Ishikawa (cell line): Measurements from ENCODE around the gene MED13L.

Experiments used
- EP300 ChIP-seq: IDR thresholded peaks from 2 replicates; pipeline ENCODE4 v1.6.1; 2012; ENCODE audit warnings: borderline replicate concordance
- FOXM1 ChIP-seq: IDR thresholded peaks from 2 replicates; pipeline ENCODE4 v1.6.1; 2012; ENCODE audit warnings: low read depth, borderline replicate concordance
- NFIC ChIP-seq: IDR thresholded peaks from 2 replicates; pipeline ENCODE4 v1.6.1; 2012
- RAD21 ChIP-seq: IDR thresholded peaks from 2 replicates; pipeline ENCODE4 v1.6.1; 2012; ENCODE audit warnings: low read depth
- TAF1 ChIP-seq: IDR thresholded peaks from 2 replicates; pipeline ENCODE4 v1.6.1; 2012; ENCODE audit warnings: low read depth, mild to moderate bottlenecking
- YY1 ChIP-seq: IDR thresholded peaks from 2 replicates; pipeline ENCODE4 v1.6.1; 2012; ENCODE audit warnings: low read depth
- ZBTB7A ChIP-seq: IDR thresholded peaks from 2 replicates; pipeline ENCODE4 v1.6.1; 2012; ENCODE audit warnings: low read depth
- TF ChIP-seq, protein P1 (sequence below): IDR thresholded peaks from 2 replicates; pipeline ENCODE4 v1.6.1; 2012
- TF ChIP-seq, protein P2 (sequence below): IDR thresholded peaks from 2 replicates; pipeline ENCODE4 v1.6.1; 2012
- TF ChIP-seq, protein P3 (sequence below): IDR thresholded peaks from 2 replicates; pipeline ENCODE4 v1.6.1; 2012; ENCODE audit warnings: low read depth, mild to moderate bottlenecking

DNA sequence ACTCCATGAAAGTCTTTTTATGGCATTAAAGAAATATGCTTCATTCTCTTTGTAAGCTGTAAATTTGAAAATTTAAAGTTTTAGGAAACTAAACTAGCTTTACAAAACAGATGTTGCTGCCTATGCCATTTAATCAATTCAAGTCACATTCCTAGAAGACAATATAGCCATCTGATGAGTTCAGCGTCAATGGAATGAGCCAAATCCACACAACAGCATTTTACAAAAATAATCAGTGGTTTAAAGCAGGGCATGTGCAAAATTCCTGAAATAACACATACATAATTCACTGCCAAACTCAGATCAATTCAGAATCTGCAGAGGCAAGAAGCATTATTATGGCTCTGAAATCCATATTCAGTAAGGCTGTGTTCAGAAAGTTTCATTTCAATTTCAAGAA is 75.6 kb downstream of the MED13L start:
- TF ChIP-seq, protein P1, sequence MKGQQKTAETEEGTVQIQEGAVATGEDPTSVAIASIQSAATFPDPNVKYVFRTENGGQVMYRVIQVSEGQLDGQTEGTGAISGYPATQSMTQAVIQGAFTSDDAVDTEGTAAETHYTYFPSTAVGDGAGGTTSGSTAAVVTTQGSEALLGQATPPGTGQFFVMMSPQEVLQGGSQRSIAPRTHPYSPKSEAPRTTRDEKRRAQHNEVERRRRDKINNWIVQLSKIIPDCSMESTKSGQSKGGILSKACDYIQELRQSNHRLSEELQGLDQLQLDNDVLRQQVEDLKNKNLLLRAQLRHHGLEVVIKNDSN = no peak
- TF ChIP-seq, protein P2, sequence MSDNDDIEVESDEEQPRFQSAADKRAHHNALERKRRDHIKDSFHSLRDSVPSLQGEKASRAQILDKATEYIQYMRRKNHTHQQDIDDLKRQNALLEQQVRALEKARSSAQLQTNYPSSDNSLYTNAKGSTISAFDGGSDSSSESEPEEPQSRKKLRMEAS = no peak
- TF ChIP-seq EP300 (no peak), RAD21 (no peak), ZBTB7A (no peak), TAF1 (no peak), YY1 (no peak), NFIC (no peak), FOXM1 (no peak)
- TF ChIP-seq, protein P3, sequence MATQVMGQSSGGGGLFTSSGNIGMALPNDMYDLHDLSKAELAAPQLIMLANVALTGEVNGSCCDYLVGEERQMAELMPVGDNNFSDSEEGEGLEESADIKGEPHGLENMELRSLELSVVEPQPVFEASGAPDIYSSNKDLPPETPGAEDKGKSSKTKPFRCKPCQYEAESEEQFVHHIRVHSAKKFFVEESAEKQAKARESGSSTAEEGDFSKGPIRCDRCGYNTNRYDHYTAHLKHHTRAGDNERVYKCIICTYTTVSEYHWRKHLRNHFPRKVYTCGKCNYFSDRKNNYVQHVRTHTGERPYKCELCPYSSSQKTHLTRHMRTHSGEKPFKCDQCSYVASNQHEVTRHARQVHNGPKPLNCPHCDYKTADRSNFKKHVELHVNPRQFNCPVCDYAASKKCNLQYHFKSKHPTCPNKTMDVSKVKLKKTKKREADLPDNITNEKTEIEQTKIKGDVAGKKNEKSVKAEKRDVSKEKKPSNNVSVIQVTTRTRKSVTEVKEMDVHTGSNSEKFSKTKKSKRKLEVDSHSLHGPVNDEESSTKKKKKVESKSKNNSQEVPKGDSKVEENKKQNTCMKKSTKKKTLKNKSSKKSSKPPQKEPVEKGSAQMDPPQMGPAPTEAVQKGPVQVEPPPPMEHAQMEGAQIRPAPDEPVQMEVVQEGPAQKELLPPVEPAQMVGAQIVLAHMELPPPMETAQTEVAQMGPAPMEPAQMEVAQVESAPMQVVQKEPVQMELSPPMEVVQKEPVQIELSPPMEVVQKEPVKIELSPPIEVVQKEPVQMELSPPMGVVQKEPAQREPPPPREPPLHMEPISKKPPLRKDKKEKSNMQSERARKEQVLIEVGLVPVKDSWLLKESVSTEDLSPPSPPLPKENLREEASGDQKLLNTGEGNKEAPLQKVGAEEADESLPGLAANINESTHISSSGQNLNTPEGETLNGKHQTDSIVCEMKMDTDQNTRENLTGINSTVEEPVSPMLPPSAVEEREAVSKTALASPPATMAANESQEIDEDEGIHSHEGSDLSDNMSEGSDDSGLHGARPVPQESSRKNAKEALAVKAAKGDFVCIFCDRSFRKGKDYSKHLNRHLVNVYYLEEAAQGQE = no peak
